ENCODE measurements around the gene JUND. TPM values are rescaled to one million over a fixed set of nuclear protein-coding genes. Genes with fewer than 3 reads are reported as not detected.

Gene JUND
- polyA plus RNA-seq, 3 donors, result 22.5 to 1,792 (median 86.9) TPM

- peaks cover 0 to 2% (median 0%) of the 10 kb centered on the region in 7 donors for H3K9me3 Mint-ChIP-seq
- no peaks in the 10 kb centered on the region for H3K36me3 ChIP-seq (replicated peaks in 1 of 2; ENCODE audit: control insufficient read depth in 1 of 2, insufficient read depth in 2 of 2, low read length in 2 of 2)
- TF ChIP-seq CTCF (IDR thresholded peaks at IDR 0.05), result no peak
- no peaks in the 10 kb centered on the region for H4K20me1 ChIP-seq (ENCODE audit: insufficient read depth, low read length)
- H3K9ac ChIP-seq (ENCODE audit: insufficient read depth, low read length, poor library complexity, severe bottlenecking), result no peak overlapping the region
- peaks cover 34 to 43% of the 10 kb centered on the region in 2 donors for H3K4me1 ChIP-seq (ENCODE audit: control insufficient read depth in 1 of 2, insufficient read depth in 2 of 2, low read length in 2 of 2)
- H3K4me1 Mint-ChIP-seq, result peaks cover 37% of the 10 kb centered on the region
- H2AFZ ChIP-seq (ENCODE audit: insufficient read depth, low read depth, low read length, poor library complexity, severe bottlenecking), result no peak overlapping the region
- H3K4me3 ChIP-seq (replicated peaks in 1 of 3; ENCODE audit: low read depth in 2 of 3, low read length in 3 of 3), result no peak overlapping the region
- H3K36me3 Mint-ChIP-seq, result peaks cover 2 to 6% of the 10 kb centered on the region in 2 donors
- intact Hi-C loops (cut with micrococcal nuclease), result no loop called here
- no peak for DNase-seq
- no peak overlapping the region for H3K4me3 Mint-ChIP-seq
- H3K9me3 ChIP-seq (replicated peaks in 1 of 2; ENCODE audit: control insufficient read depth in 1 of 2, insufficient read depth in 1 of 2, low read length in 2 of 2), result no peaks in the 10 kb centered on the region
- peaks cover 0 to 5% (median 2%) of the 10 kb centered on the region in 3 donors for H3K27me3 Mint-ChIP-seq (ENCODE audit: low read depth in 3 of 3)
- H3K27me3 ChIP-seq (ENCODE audit: control insufficient read depth in 2 of 2, insufficient read depth in 2 of 2, low read length in 2 of 2), result no peaks in the 10 kb centered on the region
- no peak overlapping the region for H3K27ac ChIP-seq (ENCODE audit: low read depth in 1 of 2, low read length in 2 of 2)
- no peaks in the 10 kb centered on the region for H3K79me2 ChIP-seq (ENCODE audit: insufficient read depth, low read length)
- WGBS (ENCODE audit: insufficient coverage), result 89% methylated on average over 4 of the region's 4 CpGs
- H3K4me2 ChIP-seq (replicated peaks; ENCODE audit: extremely low read depth, low read length, poor library complexity, severe bottlenecking), result no peak overlapping the region
- peak overlapping the region in 1 of 7 donors; percentile 81 for H3K27ac Mint-ChIP-seq
Measured at GRCh38 chr19:18295034-18295451, 13.6 kb upstream of the JUND start.

GRCh38 chr19:18294467-18294864 lies 13.0 kb upstream of the JUND start:
- peak overlapping the region in 6 of 7 donors; percentile 31 to 99 (median 82) for H3K27ac Mint-ChIP-seq
- Histone ChIP-seq H3K27ac (ENCODE audit: low read depth in 1 of 2, low read length in 2 of 2) (no peak overlapping the region), H3K4me2 (replicated peaks; ENCODE audit: extremely low read depth, low read length, poor library complexity, severe bottlenecking) (no peak overlapping the region), H3K4me1 (ENCODE audit: control insufficient read depth in 1 of 2, insufficient read depth in 2 of 2, low read length in 2 of 2) (peaks cover 40 to 49% of the 10 kb centered on the region in 2 donors), H3K9me3 (replicated peaks in 1 of 2; ENCODE audit: control insufficient read depth in 1 of 2, insufficient read depth in 1 of 2, low read length in 2 of 2) (no peaks in the 10 kb centered on the region), H2AFZ (ENCODE audit: insufficient read depth, low read depth, low read length, poor library complexity, severe bottlenecking) (no peak overlapping the region), H3K9ac (ENCODE audit: insufficient read depth, low read length, poor library complexity, severe bottlenecking) (no peak overlapping the region), H3K36me3 (replicated peaks in 1 of 2; ENCODE audit: control insufficient read depth in 1 of 2, insufficient read depth in 2 of 2, low read length in 2 of 2) (no peaks in the 10 kb centered on the region), H3K79me2 (ENCODE audit: insufficient read depth, low read length) (no peaks in the 10 kb centered on the region), H3K4me3 (replicated peaks in 1 of 3; ENCODE audit: low read depth in 2 of 3, low read length in 3 of 3) (no peak overlapping the region), H4K20me1 (ENCODE audit: insufficient read depth, low read length) (no peaks in the 10 kb centered on the region), H3K27me3 (ENCODE audit: control insufficient read depth in 2 of 2, insufficient read depth in 2 of 2, low read length in 2 of 2) (no peaks in the 10 kb centered on the region)
- peaks cover 0 to 5% (median 2%) of the 10 kb centered on the region in 3 donors for H3K27me3 Mint-ChIP-seq (ENCODE audit: low read depth in 3 of 3)
- peaks cover 0 to 2% (median 0%) of the 10 kb centered on the region in 7 donors for H3K9me3 Mint-ChIP-seq
- H3K4me3 Mint-ChIP-seq, result no peak overlapping the region
- peaks cover 2 to 6% of the 10 kb centered on the region in 2 donors for H3K36me3 Mint-ChIP-seq
- TF ChIP-seq CTCF (IDR thresholded peaks at IDR 0.05), result no peak
- DNase-seq, result peak in 2 of 3 donors; percentile 34 to 57
- peaks cover 43% of the 10 kb centered on the region for H3K4me1 Mint-ChIP-seq
- intact Hi-C loops (cut with micrococcal nuclease), result no loop called here
- WGBS (ENCODE audit: insufficient coverage), result 33% methylated on average over 5 of the region's 9 CpGs
